ENCODE data around the gene MMS19.
A peak's percentile ranks its signal among the peaks of the same experiment; 100 is the strongest.
"Not testable (repeated sequence)": the region's sequence is repeated elsewhere in the genome, so short reads cannot be mapped to it uniquely, and the experiment has no call there.

Gene MMS19

DNA sequence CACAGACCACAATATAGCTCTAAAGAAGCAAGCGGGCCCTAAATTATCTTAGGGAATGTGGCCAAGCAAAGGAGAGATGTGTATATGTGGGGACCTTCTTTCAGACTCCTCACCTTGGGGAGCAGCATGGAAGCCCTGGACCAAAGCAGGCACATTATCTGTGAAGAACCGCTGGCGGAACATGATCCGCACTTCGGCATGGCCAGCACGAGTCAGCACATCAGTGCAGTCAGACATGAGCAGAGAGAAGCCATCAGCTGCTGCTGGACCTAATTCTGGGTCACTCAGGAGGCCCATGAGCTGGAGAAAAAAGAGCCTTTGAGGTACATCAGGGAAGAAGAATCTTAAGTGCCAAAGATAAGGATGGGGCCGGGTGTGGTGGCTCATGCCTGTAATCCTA is 38.3 kb downstream of the MMS19 start:
- no peak for DNase-seq

DNA sequence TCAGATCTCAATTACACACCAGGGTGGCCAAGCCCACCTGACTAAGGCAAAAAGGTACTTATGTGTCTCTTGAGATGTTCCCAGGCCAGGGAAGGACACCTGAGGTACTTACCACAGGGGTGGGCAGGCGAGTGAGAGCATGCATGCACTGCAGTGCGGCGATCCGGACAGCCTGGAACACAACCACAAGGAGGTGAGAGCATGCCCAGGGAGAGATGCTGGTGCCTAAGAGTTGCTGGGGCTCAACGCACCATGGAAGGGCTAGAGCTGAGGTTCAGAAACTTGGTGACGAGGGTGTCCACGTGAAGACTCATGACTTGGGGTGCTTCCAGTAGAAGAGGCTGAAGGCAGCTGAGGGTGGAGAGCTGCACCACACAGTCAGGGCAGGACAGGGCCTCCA is 39.1 kb downstream of the MMS19 start:
- no peak for DNase-seq

DNA sequence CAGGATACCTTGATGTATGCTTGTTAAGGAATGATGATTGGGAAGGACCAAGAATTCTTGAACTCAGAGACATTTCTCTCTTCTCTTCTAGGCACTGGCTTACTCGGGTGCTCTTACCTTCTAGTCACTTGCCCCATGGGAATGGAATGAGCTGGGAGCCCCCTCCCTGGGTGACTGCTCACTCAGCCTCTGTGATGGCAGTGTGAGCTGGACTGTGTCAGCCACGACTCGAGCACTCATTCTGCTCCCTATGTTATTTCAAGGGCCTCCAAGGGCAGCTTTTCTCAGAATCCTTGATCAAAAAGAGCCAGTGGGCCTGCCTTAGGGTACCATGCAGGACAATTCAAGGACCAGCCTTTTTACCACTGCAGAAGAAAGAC is 41.5 kb downstream of the MMS19 start:
- DNase-seq = no peak

DNA sequence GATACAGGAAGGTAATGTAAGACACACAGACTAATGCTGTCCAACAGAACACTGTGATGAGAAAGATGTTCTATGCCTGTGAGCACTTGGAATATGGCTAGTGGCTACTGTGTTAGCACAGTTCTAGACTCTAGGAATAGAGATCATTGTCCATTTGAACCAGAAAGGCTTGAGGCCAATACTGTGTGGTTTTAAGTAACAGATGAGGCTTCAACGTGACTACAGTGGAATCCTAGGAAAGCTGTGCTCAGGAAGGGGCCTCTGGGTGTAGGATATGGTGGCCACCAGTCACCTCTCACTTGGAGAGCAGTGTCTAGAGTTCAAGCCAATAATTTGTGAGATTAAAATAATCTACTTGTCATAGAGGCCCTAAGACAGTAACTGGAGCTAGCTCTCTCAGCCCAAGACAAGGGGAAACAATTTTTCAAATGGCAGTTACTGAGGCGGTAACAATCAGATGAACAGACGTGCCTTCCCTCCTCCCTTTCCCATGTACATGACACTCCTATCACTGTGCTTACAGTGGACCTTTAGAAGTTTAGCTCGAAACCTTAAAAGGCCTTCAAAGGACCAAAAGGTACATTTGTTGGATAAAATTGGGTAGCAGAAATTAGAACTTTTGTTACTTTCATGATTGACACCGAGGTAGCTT is 42.1 kb downstream of the MMS19 start:
- no peak for DNase-seq

DNA sequence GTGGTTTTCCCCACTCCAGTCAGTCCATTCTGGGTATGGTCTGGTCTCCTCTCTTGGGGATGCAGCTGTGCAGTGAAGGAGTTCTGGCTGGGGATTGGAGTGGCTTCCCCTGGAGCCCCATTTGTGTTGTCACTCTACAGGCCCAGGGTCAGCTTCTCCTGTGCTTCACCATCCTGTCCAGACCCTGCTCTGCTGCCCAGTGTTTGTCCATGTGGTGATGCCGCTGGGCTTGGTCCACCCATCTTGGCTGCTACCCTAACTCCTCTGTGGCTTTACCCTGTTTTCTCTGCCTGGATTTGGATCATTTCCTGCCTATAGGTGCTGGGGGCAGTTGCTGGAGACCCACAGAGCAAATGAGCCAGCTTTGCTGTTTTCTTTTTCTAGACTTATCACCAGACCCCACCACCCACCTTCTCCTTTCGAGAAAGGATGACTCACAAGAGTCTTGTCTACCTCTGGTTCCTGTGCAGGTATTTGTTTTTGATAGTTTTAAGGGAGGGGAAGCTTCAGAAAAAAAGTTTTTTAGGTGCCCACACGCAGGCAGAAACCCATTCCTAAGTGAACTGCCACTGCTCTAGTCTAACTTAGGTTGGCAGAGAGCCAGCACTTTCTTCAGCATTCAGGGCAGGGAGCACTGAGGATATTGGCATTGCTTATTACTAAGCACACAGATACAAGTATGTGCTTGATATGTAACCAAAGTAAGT is 43.7 kb downstream of the MMS19 start:
- no peak for DNase-seq

DNA sequence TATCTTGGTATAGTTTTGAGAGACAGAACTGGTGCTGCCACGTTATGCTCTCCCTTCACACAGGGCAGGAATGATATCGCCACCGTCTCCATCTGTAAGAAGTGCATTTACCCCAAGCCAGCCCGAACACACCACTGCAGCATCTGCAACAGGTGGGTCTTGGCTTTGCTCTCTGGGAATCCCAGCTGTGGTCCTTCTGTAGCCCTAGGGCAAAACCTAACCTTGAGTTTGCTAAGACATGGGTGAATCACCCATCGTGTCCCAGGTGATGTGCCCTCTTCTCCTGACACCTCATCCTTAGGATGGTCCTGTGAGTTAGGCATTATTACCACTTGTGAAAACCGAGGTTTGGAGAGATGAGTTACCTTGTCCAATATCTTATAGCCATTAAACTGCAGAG is 45.9 kb downstream of the MMS19 start:
- DNase-seq = no peak

DNA sequence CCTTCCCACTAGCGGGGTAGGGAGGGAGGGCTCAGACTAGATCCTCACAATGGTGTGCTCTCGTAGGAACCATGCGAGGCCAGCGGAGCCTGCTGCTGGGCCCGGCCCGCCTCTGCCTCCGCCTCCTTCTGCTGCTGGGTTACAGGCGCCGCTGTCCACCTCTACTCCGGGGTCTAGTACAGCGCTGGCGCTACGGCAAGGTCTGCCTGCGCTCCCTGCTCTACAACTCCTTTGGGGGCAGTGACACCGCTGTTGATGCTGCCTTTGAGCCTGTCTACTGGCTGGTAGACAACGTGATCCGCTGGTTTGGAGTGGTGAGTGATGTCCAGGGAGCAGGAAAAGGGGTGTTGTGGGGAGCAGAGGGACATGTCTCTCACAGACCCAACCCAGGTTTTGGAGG is 46.6 kb downstream of the MMS19 start:
- DNase-seq = no peak

DNA sequence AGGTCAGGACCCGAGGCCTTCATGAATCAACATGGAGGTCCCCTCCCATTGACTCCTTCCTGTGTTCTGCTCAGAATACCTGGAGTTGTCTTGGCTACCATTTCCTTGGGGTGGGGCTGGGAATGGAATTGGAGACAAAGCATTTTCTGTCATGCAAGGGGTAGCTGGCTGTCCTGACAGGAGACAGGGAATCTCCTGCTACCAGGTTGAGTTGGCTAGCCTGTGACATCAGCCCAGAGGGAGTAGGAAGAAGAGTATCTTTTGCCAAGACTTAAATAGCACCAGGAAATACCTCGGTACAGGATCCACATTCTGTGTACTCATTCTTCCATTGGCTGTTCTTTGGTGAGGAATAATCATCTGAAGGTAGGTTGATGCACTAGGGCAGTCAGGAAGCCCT is 47.4 kb downstream of the MMS19 start:
- no peak for DNase-seq

DNA sequence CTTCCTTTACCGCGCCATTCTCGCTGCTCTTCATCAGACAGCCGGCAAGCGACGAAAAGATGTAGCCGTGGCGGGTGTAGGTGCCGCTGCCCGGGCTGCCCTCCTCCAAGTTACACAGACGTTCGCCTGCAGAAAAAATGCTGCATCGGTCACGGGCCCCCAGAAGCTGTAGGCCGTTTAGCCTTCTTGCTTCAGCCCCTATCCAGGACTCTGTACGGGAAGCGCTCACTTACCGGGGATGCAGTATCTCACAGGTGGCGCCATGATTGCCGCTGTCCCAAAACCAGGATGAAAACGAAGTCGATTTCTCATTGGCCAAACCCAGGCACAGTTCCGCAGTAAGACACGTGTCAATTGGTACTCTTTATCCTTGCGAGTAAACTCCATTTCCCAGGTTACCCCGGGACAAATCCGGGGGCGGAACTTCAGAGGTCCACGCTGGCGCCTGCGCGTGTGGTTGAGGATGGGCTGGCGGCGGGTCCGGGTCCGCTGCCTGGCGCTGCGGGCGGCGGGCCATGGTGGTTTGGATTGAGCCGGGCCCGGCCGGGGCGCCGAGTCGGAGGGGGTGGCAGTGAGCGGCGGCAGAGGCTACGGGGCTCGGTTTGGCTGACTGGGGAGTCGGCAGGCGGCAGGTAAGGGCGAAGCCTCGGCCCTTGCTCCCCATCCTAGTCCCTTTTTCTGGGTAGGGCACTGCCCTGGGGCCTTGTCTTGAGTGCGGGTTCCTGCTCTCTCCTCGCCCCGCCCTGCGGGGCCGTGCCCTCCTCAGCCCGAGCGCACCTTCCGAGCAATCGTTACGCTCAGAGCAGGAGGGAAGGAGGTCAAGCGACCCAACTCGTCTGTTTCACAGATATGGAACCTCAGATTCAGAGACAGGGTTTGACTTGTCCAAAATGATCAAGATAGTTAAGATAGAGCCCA is 52.2 kb downstream of the MMS19 start, which contains the start of the genes EXOSC1 and ZDHHC16:
TSS of gene EXOSC1 (minus strand) at position 285 of the 918 bp plus-strand sequence. CDS start at position 264, 21 bp downstream.
TSS of gene ZDHHC16 (plus strand) at position 454 of the 918 bp plus-strand sequence. CDS start 5,501 bp downstream, outside the sequence.
- DNase-seq = peak; percentile 89 to 93

DNA sequence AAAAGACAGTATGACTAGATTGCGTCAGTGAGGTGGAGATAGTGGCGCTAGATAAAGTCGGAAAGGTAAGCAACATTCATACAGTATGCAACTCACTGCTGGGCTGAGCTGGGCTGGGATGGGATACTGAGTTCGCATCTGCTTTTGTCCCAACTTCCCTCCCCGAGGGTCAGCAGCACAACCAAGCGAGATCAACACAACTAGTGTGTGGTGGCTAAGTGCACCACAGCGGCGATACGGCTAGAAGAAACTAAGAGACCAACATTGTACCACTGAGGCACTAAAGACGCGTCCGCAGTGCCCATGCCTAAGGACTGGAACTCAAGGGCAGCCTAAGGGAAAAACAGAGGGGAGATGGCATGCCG is 52.9 kb downstream of the MMS19 start:
- DNase-seq = no peak

DNA sequence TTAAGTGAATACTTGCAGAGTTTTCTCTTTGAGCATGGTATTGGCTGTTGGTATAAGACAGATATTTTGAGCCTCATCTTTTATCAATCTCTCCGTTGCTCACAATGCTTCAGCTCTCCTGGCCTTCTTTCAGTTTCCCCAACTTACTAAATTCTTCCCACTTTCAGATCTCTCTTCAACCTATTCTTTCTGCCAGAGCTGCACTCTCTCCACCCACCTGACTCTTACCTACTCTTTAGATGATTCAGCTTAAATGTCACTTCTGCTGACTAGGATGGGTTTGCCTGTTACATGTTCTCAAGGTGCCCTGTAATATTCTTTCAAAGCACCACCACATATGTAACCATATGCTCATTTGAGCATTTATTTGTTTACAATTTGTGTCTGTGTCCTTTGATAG is 54.0 kb downstream of the MMS19 start:
- no peak for DNase-seq

DNA sequence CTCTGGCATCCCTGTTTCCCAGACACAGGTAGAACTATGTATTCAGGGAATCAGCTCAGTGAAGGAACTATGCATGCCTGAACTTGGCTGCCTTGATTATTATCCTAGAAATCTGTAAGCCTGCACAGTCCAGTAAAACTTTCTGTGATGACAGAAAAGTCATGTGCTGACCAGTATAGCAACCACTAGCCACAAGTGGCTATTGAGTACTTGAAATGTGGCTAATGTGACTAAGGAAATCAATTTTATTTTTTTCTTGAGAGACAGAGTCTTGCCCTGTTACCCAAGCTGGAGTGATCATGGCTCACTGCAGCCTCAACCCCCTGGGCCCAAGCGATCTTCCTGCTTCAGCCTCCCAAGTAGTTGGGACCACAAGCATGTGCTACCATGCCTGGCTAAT is 55.9 kb downstream of the MMS19 start:
- no peak for DNase-seq

DNA sequence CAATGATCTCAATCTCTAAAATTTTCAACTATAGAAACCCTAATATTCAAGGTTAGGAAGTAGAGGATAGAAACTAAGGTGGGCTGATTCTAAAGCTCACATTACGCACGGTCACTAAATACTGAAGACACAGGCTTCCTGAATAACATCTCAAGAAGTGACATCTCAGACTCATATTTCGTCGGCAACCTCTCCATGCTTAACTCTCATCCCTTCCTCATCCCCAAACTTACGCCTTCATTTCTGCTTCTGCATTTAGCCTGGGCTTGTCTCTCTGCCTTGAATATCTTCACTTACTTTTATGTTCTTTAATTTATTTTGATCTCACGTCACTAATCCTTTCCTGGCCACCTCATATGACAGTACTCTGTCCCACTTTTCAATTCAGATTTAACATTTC is 63.0 kb downstream of the MMS19 start:
- DNase-seq = no peak

DNA sequence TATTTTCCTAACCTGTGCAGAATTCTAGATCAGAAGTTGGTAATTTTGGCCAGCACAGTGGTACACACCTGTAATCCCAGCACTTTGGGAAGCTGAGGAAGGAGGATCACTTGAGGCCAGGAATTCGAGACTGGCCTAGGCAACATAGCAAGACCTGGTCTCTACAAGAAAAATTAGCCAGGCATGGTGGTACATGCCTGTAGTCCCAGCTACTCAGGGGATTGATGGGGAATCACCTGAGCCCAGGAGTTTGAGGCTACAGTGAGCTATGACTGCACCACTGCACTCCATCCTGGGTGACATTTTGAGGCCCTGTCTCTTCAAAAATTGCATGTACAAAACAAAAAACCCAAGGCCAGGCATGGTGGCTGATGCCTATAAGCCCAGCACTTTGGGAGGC is 63.7 kb downstream of the MMS19 start:
- no peak for DNase-seq

DNA sequence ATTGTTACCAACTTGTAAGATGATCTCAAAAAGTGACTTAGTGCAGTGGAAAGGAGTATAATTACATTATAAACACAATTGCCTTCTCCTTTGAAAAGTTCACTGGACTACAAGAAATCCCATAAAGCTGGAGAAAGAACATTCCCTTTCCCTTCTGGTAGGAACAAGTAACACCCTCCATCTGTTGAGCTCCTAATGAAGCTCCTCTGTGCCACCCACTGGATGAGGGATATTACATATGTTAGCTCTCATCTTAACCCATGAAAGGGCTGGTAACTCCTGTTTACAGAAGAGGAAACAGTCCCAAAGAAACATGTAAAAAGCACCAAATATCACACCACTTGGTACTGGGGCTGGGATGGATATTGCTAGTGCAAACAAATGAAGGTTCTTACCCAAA is 64.2 kb downstream of the MMS19 start:
- no peak for DNase-seq

DNA sequence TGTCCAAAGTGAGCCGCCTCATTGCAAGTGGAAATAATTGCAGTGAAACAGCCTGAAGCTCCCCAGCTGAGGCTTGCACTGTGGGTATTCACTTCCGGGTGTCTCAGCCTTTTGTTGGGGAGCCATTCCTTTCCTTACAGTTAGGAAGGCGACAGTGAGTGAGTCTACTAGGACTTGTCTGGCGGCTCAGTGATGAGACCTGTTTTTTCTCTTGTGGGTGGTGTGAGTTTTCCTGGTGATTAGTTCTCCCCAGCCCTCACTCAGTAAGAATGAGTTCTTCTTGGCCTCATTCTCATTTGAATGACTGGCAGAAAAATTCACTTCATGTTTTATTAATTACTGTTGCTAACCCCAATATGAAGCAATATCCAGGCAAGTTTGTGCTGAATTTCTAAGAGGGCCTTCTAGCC is 69.6 kb downstream of the MMS19 start:
- DNase-seq = peak; percentile 25 to 47

DNA sequence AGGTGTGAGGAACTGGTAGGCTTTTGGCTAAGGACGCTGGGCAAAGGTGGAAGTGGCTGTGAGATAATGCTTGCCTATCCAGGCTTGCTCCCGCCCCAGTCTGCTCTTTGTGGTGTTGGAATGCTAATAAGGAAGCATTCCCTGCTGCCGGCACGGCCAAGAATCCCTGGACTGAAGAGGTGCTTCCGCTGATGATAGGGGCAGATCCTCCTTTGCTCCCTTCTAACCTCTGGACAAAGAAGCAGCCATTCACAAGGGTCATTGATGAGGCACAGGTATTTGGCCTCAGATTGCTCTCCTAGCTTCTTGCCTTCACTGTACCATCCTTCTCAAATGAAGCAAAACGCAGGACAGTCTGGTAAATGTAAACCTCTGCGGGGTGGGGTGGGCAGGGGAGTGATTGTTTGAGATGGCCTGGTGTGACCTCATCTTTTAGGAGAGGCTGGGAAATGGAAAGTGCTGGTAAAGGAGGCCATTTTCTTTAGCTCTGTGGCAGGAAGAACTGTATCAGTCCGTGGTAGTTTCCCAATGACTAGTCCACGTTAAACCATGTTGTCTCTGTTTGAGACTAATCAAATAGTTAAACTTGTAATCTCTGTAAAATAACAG is 70.5 kb downstream of the MMS19 start:
- DNase-seq = peak in 1 of 2 donors; percentile 51

DNA sequence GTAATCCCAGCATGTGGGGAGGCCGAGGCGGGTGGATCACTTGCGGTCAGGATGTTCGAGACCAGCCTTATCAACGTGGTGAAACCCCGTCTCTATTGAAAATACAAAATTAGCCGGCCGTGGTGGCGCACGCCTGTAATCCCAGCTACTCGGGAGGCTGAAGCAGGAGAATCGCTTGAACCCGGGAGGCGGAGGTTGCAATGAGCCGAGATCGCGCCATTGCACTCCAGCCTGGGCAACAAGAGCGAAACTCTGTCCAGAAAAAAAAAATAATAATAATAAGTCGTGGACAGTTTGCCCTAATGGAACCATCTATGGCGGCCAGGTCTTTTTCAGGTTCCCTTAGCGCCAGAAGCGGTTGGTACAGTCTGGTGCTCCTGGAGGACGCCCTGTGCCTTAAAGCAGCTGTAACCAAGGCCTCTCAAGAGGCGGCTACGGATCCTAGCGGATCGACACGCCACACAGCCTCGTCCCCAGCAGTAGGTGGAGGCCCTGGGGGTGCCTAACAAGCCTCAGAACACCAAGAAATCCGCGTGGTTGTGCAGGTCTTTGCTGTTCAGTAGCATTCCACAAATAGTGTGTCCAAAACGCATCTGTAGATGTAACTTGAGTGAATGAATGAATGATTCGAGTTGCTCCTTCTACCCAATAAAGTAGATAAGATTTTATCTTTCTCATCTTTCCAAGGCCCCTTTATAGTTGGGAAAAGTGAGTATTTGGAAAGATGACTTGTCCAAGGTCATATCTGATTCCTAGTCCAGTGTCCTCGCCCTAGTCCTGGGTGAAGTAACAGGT is 71.2 kb downstream of the MMS19 start:
- no peak for DNase-seq

DNA sequence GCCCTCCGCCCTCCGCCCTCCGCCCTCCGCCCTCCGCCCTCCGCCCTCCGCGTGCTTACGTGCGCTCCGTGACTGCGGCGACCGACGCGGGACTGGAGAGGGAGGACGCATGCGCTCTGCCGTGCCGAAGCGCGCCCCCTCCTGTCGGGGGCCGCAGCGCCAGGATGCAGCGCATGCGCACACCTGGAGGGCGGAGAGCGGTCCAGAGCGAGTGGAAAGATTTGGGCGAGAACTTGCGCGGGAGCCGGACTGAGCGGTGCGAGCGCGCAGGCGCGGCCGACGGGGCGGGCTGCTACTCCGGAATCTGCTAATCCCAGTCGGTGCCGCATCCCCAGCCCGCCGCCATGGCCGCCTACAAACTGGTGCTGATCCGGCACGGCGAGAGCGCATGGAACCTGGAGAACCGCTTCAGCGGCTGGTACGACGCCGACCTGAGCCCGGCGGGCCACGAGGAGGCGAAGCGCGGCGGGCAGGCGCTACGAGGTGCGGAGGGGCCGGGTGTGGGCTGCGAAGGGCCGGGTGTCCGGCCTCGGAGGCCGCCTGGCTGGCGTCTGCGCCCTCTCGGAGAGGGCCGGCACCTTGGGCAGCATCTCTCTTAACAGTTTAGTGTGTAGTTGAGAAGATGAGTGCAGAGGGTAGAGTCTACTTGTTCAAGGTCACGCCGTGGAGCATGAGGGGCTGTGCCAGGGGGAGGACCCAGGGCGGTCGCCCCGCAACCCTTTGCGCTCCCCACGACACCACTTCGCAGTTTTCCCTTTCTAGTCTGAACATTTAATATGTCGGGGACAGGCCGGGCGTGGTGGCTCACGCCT is 72.1 kb downstream of the MMS19 start, which contains the start of gene PGAM1:
TSS of gene PGAM1 (plus strand) at position 228 of the 812 bp plus-strand sequence. CDS start at position 345, 117 bp downstream.
- DNase-seq = peak; percentile 97

DNA sequence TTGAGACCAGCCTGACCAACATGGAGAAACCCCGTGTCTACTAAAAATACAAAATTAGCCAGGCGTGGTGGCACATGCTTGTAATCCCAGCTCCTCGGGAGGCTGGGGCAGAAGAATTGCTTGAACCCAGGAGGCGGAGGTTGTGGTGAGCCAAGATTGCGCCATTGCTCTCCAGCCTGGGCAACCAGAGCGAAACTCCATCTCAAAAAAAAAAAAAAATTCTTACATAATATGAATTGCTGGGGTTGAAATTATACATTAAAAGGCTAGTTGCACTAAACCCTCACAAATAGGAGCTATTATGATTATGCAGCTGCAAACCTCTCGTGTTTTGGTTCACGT is 74.5 kb downstream of the MMS19 start:
- not testable (repeated sequence) for DNase-seq

DNA sequence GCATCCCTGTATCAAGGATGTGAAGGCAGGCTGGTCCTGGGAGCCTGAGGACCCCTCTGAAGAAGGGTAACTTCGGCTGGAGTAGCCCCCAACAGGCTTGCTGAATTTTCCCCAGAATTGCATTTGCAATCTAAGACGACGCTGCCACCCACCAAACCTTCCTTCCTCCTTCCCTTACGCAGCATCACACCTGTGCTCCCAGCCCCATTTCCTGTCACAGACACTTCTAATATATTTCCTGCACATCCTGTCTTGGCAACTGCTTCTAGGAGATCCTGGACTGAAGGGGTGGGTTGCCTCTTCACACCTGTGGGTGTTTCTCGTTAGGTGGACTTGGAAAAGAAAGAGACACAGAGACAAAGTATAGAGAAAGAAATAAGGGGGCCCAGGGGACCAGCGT is 81.7 kb downstream of the MMS19 start:
- DNase-seq = no peak
